GM21529 (cell line): ENCODE results near the gene XAB2.
"Not testable (repeated sequence)": the region's sequence is repeated elsewhere in the genome, so short reads cannot be mapped to it uniquely, and the experiment has no call there.

Experiments used
- ATAC-seq: cut with Tn5 transposase; IDR thresholded peaks from one replicate; pipeline ENCODE4 v1.9.1; 2021; ENCODE audit not compliant: unreplicated experiment

Gene XAB2

GRCh38 chr19:7582446-7582845, 46.9 kb downstream of the XAB2 start:
- ATAC-seq = no peak

GRCh38 chr19:7579182-7579581, 50.2 kb downstream of the XAB2 start:
- no peak for ATAC-seq

GRCh38 chr19:7578127-7578526, 51.2 kb downstream of the XAB2 start:
- ATAC-seq = no peak

GRCh38 chr19:7577422-7577821, 51.9 kb downstream of the XAB2 start:
- ATAC-seq = not testable (repeated sequence)

GRCh38 chr19:7575434-7576040, 53.8 kb downstream of the XAB2 start:
- no peak for ATAC-seq

GRCh38 chr19:7570761-7571160, 58.6 kb downstream of the XAB2 start:
- no peak for ATAC-seq
